GM19452 (cell line): ENCODE results near the gene AMDHD2.

Experiments
- ATAC-seq: cut with Tn5 transposase; IDR thresholded peaks from one replicate; pipeline ENCODE4 v1.9.1; 2021; ENCODE audit not compliant: unreplicated experiment

The AMDHD2 gene

GRCh38 chr16:2482708-2483534, 37.2 kb upstream of the AMDHD2 start:
- no peak for ATAC-seq

- ATAC-seq, result no peak
Measured at GRCh38 chr16:2483939-2484897, 36.0 kb upstream of the AMDHD2 start.

GRCh38 chr16:2484898-2485508, 35.2 kb upstream of the AMDHD2 start:
- ATAC-seq, result no peak

GRCh38 chr16:2485811-2486507, 34.2 kb upstream of the AMDHD2 start:
- ATAC-seq, result no peak

- peak; percentile 61 for ATAC-seq
Measured at GRCh38 chr16:2486645-2487516, 33.3 kb upstream of the AMDHD2 start.

- ATAC-seq, result no peak
Measured at GRCh38 chr16:2487517-2487842, 32.7 kb upstream of the AMDHD2 start.

- no peak for ATAC-seq
Measured at GRCh38 chr16:2487903-2488531, 32.2 kb upstream of the AMDHD2 start.

- no peak for ATAC-seq
Measured at GRCh38 chr16:2489581-2489980, 30.6 kb upstream of the AMDHD2 start.

GRCh38 chr16:2490190-2491105, 29.7 kb upstream of the AMDHD2 start:
- no peak for ATAC-seq

GRCh38 chr16:2492292-2492691, 27.9 kb upstream of the AMDHD2 start:
- ATAC-seq, result no peak

GRCh38 chr16:2493605-2494004, 26.6 kb upstream of the AMDHD2 start:
- ATAC-seq, result no peak

- ATAC-seq, result no peak
Measured at GRCh38 chr16:2494616-2495015, 25.6 kb upstream of the AMDHD2 start.

GRCh38 chr16:2495041-2495440, 25.1 kb upstream of the AMDHD2 start:
- ATAC-seq, result no peak

GRCh38 chr16:2496223-2497115, 23.7 kb upstream of the AMDHD2 start:
- no peak for ATAC-seq

GRCh38 chr16:2497116-2497630, 23.0 kb upstream of the AMDHD2 start:
- no peak for ATAC-seq

- no peak for ATAC-seq
Measured at GRCh38 chr16:2497695-2498484, 22.3 kb upstream of the AMDHD2 start.
